Skeletal muscle tissue (tissue), 4 donors: Measurements from ENCODE around the gene PIK3AP1. TPM values are rescaled to one million over a fixed set of nuclear protein-coding genes. Genes with fewer than 3 reads are reported as not detected.
A peak's percentile ranks its signal among the peaks of the same experiment; 100 is the strongest.

Source experiments
- H3K27ac ChIP-seq: one replicate; pipeline ENCODE4 v1.7.0; 2013; ENCODE audit warnings: mild to moderate bottlenecking, low read depth, low read length, inconsistent platforms
- H3K27me3 ChIP-seq, 3 donors: one replicate each; pipeline ENCODE4 v1.7.0; 2013; ENCODE audit warnings: low read length in 3 of 3; ENCODE audit not compliant: control insufficient read depth in 3 of 3, insufficient read depth in 3 of 3
- H3K36me3 ChIP-seq, 3 donors: one replicate each; pipeline ENCODE4 v1.7.0; 2013; ENCODE audit warnings: low read length in 3 of 3; ENCODE audit not compliant: control insufficient read depth in 3 of 3, insufficient read depth in 3 of 3
- H3K4me1 ChIP-seq, 3 donors: one replicate each; pipeline ENCODE4 v1.7.0; 2013; ENCODE audit warnings: low read length in 3 of 3, mild to moderate bottlenecking in 3 of 3; ENCODE audit not compliant: control insufficient read depth in 3 of 3, insufficient read depth in 3 of 3
- H3K4me3 ChIP-seq, 3 donors: one replicate each; pipeline ENCODE4 v1.7.0; 2013; ENCODE audit warnings: low read length in 3 of 3
- H3K9ac ChIP-seq, 3 donors: one replicate each; pipeline ENCODE4 v1.7.0; 2013; ENCODE audit warnings: low read length in 3 of 3, mild to moderate bottlenecking in 3 of 3, moderate library complexity in 2 of 3, low read depth in 1 of 3
- H3K9me3 ChIP-seq, 3 donors: one replicate each; pipeline ENCODE4 v1.7.0; 2013; ENCODE audit warnings: low read length in 3 of 3; ENCODE audit not compliant: control insufficient read depth in 3 of 3
- total RNA-seq: library from RNA; depleted of rRNA; stranded (reverse); fragments of >200 nt; gene quantifications from one replicate; pipeline ENCODE4 v1.2.3, GENCODE V29; 2014
- donor health status: Osteomylitis.

The PIK3AP1 gene
- total RNA-seq, 1 donor from 2014 or later = 6.3 TPM

- Histone ChIP-seq H3K4me3 (peak overlapping the region; percentile 79 to 90 (median 81)), H3K36me3 (no peaks in the 10 kb centered on the region), H3K9me3 (no peaks in the 10 kb centered on the region), H3K27me3 (no peaks in the 10 kb centered on the region), H3K4me1 (peaks cover 20 to 22% (median 20%) of the 10 kb centered on the region in 3 donors), H3K27ac (peak overlapping the region; percentile 94), H3K9ac (peak overlapping the region; percentile 91 to 94 (median 94))
These were observed 132.9 kb downstream of the PIK3AP1 start for GRCh38 chr10:96587264-96588059.

- no peaks in the 10 kb centered on the region for H3K9me3 ChIP-seq
- H3K36me3 ChIP-seq = no peaks in the 10 kb centered on the region
- H3K4me1 ChIP-seq = peaks cover 24 to 25% (median 25%) of the 10 kb centered on the region in 3 donors
- H3K9ac ChIP-seq = peak within 1 kb of the TSS; percentile 93 to 99 (median 94)
- no peaks in the 10 kb centered on the region for H3K27me3 ChIP-seq
- peak within 1 kb of the TSS; percentile 94 for H3K27ac ChIP-seq
- peak within 1 kb of the TSS; percentile 85 to 90 (median 89) for H3K4me3 ChIP-seq
These were observed 133.7 kb downstream of the PIK3AP1 start, which contains the start of gene TM9SF3 for GRCh38 chr10:96586419-96587263. TSS of gene TM9SF3 (minus strand) at chr10:96587012. CDS start at chr10:96586835, 177 bp downstream.

- H3K9me3 ChIP-seq = no peaks in the 10 kb centered on the region
- peak overlapping the region; percentile 94 for H3K27ac ChIP-seq
- H3K9ac ChIP-seq = peak overlapping the region; percentile 93 to 99 (median 94)
- H3K4me3 ChIP-seq = peak overlapping the region; percentile 85 to 90 (median 89)
- H3K36me3 ChIP-seq = no peaks in the 10 kb centered on the region
- H3K27me3 ChIP-seq = no peaks in the 10 kb centered on the region
- peaks cover 25 to 28% (median 25%) of the 10 kb centered on the region in 3 donors for H3K4me1 ChIP-seq
These were observed 134.4 kb downstream of the PIK3AP1 start for GRCh38 chr10:96585736-96586418.

- Histone ChIP-seq H3K4me3 (no peak overlapping the region), H3K27ac (no peak overlapping the region), H3K36me3 (no peaks in the 10 kb centered on the region), H3K9ac (no peak overlapping the region), H3K4me1 (peaks cover 25 to 34% (median 29%) of the 10 kb centered on the region in 3 donors), H3K27me3 (no peaks in the 10 kb centered on the region), H3K9me3 (no peaks in the 10 kb centered on the region)
These were observed 135.8 kb downstream of the PIK3AP1 start for GRCh38 chr10:96584474-96584873.

GRCh38 chr10:96584035-96584434 is 136.3 kb downstream of the PIK3AP1 start:
- no peak overlapping the region for H3K9ac ChIP-seq
- H3K27me3 ChIP-seq = no peaks in the 10 kb centered on the region
- no peak overlapping the region for H3K4me3 ChIP-seq
- H3K9me3 ChIP-seq = no peaks in the 10 kb centered on the region
- H3K4me1 ChIP-seq = peaks cover 25 to 37% (median 29%) of the 10 kb centered on the region in 3 donors
- no peak overlapping the region for H3K27ac ChIP-seq
- no peaks in the 10 kb centered on the region for H3K36me3 ChIP-seq

GRCh38 chr10:96579133-96579532 is 141.2 kb downstream of the PIK3AP1 start:
- Histone ChIP-seq H3K9ac (no peak overlapping the region), H3K4me1 (peaks cover 13 to 19% (median 13%) of the 10 kb centered on the region in 3 donors), H3K9me3 (no peaks in the 10 kb centered on the region), H3K4me3 (no peak overlapping the region), H3K27ac (no peak overlapping the region), H3K36me3 (peaks cover 0 to 5% (median 2%) of the 10 kb centered on the region in 3 donors), H3K27me3 (no peaks in the 10 kb centered on the region)

GRCh38 chr10:96578633-96579032 is 141.7 kb downstream of the PIK3AP1 start:
- H3K9ac ChIP-seq = no peak overlapping the region
- no peak overlapping the region for H3K27ac ChIP-seq
- peaks cover 13 to 19% (median 13%) of the 10 kb centered on the region in 3 donors for H3K4me1 ChIP-seq
- no peaks in the 10 kb centered on the region for H3K9me3 ChIP-seq
- H3K27me3 ChIP-seq = no peaks in the 10 kb centered on the region
- peaks cover 0 to 5% (median 2%) of the 10 kb centered on the region in 3 donors for H3K36me3 ChIP-seq
- no peak overlapping the region for H3K4me3 ChIP-seq

GRCh38 chr10:96578022-96578421 is 142.3 kb downstream of the PIK3AP1 start:
- Histone ChIP-seq H3K4me3 (no peak overlapping the region), H3K27me3 (no peaks in the 10 kb centered on the region), H3K9me3 (no peaks in the 10 kb centered on the region), H3K4me1 (peaks cover 11 to 19% (median 13%) of the 10 kb centered on the region in 3 donors), H3K9ac (no peak overlapping the region), H3K27ac (no peak overlapping the region), H3K36me3 (peaks cover 0 to 5% (median 2%) of the 10 kb centered on the region in 3 donors)

GRCh38 chr10:96577069-96577468 is 143.2 kb downstream of the PIK3AP1 start:
- H3K9ac ChIP-seq = no peak overlapping the region
- peaks cover 0 to 5% (median 2%) of the 10 kb centered on the region in 3 donors for H3K36me3 ChIP-seq
- H3K9me3 ChIP-seq = no peaks in the 10 kb centered on the region
- no peaks in the 10 kb centered on the region for H3K27me3 ChIP-seq
- no peak overlapping the region for H3K27ac ChIP-seq
- no peak overlapping the region for H3K4me3 ChIP-seq
- H3K4me1 ChIP-seq = peaks cover 10 to 18% (median 13%) of the 10 kb centered on the region in 3 donors
